Endothelial cell of umbilical vein (primary cell): ENCODE measurements around the gene PGAP6. TPM values are rescaled to one million over a fixed set of nuclear protein-coding genes. Genes with fewer than 3 reads are reported as not detected.

Source experiments
- BruUV-seq: library from RNA; stranded (reverse); fragments of 400-500 nt; replicated peaks from 2 replicates; lab custom pipeline; 2021; lab: Mats Ljungman, UMichigan
- CTCF ChIA-PET: fragments of 300-600, 350-600 bp; sonication (Branson Sonifier 250); formaldehyde crosslinking; loops from one replicate; lab custom pipeline; 2021; ENCODE audit warnings: antibody characterized with exemption, inconsistent platforms; lab: Charles Lee
- POLR2A ChIA-PET: fragments of 300-600, 350-600 bp; sonication (Branson Sonifier 250); formaldehyde crosslinking; loops from one replicate; lab custom pipeline; 2021; ENCODE audit warnings: antibody characterized with exemption, inconsistent platforms; lab: Charles Lee
- DNase-seq: peaks from one replicate; pipeline ENCODE4 v3.0.0-alpha.2; 2011; ENCODE audit warnings: low read depth, low spot score
- FAIRE-seq: peaks from 2 replicates; lab custom pipeline; 2011; peaks lifted over from hg19 to GRCh38; lab: Jason Lieb, UNC
- H2AFZ ChIP-seq: 2 replicates; pipeline ENCODE4 v1.6.0; 2012; ENCODE audit warnings: low read depth, low read length, control low read depth, inconsistent platforms
- H3K27ac ChIP-seq: 2 replicates; pipeline ENCODE4 v1.5.1; 2011; ENCODE audit warnings: low read depth, mild to moderate bottlenecking, control low read depth, low read length, moderate library complexity; ENCODE audit not compliant: insufficient read depth
- H3K27me3 ChIP-seq, 2 experiments: 2 replicates each; pipeline versions ENCODE4 v1.6.0 to v1.6.1; 2011; ENCODE audit warnings: low read length in 2 of 2, mixed read lengths in 1 of 2; ENCODE audit not compliant: control insufficient read depth in 2 of 2, insufficient read depth in 2 of 2
- H3K36me3 ChIP-seq, 2 experiments: 2 replicates in 1 of 2; 3 replicates in 1 of 2; pipeline ENCODE4 v1.5.1; 2011; ENCODE audit warnings: low read length in 2 of 2, mild to moderate bottlenecking in 1 of 2, moderate library complexity in 1 of 2; ENCODE audit not compliant: control insufficient read depth in 2 of 2, insufficient read depth in 2 of 2; ENCODE audit errors: extremely low read depth in 1 of 2
- H3K4me1 ChIP-seq: 3 replicates; pipeline ENCODE4 v1.5.1; 2011; ENCODE audit warnings: mild to moderate bottlenecking, low read length; ENCODE audit not compliant: control insufficient read depth, insufficient read depth; ENCODE audit errors: extremely low read depth
- H3K4me2 ChIP-seq: 2 replicates; pipeline ENCODE4 v1.6.1; 2011; ENCODE audit warnings: low read length, control low read depth, mixed read lengths; ENCODE audit not compliant: insufficient read depth
- H3K4me3 ChIP-seq, 3 experiments: fragments of 200-600 bp in 1 of 3; sonication (generic), shearing (Covaris generic) in 1 of 3; replicated peaks in 1 of 3; 2 replicates each; pipeline ENCODE4 v1.5.1; 2011 to 2016; ENCODE audit warnings: control low read depth in 3 of 3, low read length in 3 of 3, mild to moderate bottlenecking in 2 of 3, inconsistent platforms in 1 of 3, low read depth in 1 of 3, moderate library complexity in 1 of 3; ENCODE audit not compliant: insufficient read depth in 1 of 3
- H3K79me2 ChIP-seq: 2 replicates; pipeline ENCODE4 v1.6.0; 2012; ENCODE audit warnings: low read length, inconsistent platforms; ENCODE audit not compliant: control insufficient read depth, insufficient read depth
- H3K9ac ChIP-seq: replicated peaks from 2 replicates; pipeline ENCODE3; 2011; ENCODE audit warnings: low read length, control low read depth; ENCODE audit not compliant: insufficient read depth; ENCODE audit errors: extremely low read depth
- H3K9me1 ChIP-seq: replicated peaks from 3 replicates; pipeline ENCODE4 v1.6.0; 2011; ENCODE audit warnings: mild to moderate bottlenecking, low read length; ENCODE audit not compliant: control insufficient read depth, insufficient read depth; ENCODE audit errors: extremely low read depth
- H3K9me3 ChIP-seq: replicated peaks from 2 replicates; pipeline ENCODE4 v1.5.1; 2012; ENCODE audit warnings: low read length, inconsistent platforms; ENCODE audit not compliant: control insufficient read depth, insufficient read depth
- H4K20me1 ChIP-seq: replicated peaks from 2 replicates; pipeline ENCODE3; 2011; ENCODE audit warnings: mild to moderate bottlenecking, low read length; ENCODE audit not compliant: control insufficient read depth, insufficient read depth; ENCODE audit errors: extremely low read depth
- EZH2 ChIP-seq: IDR thresholded peaks from 2 replicates; pipeline ENCODE4 v1.6.1; 2012; ENCODE audit warnings: borderline replicate concordance, low read depth, mild to moderate bottlenecking, moderate library complexity, low read length, inconsistent platforms; ENCODE audit not compliant: severe bottlenecking
- GATA2 ChIP-seq: IDR thresholded peaks from 2 replicates; pipeline ENCODE4 v1.7.0; 2011; ENCODE audit warnings: low read depth, mild to moderate bottlenecking, moderate library complexity, mixed read lengths, low read length; ENCODE audit not compliant: insufficient read length, insufficient read depth
- JUN ChIP-seq: IDR thresholded peaks from 2 replicates; pipeline ENCODE4 v1.6.1; 2011; ENCODE audit warnings: borderline replicate concordance, low read depth; ENCODE audit not compliant: insufficient read length, insufficient read depth
- MYC ChIP-seq: IDR thresholded peaks from one replicate; pipeline ENCODE4 v1.6.1; 2011; ENCODE audit warnings: mild to moderate bottlenecking, low read depth, low read length
- POLR2AphosphoS5 ChIP-seq: IDR thresholded peaks from 2 replicates; pipeline ENCODE4 v1.6.1; 2012; ENCODE audit warnings: low read depth, mild to moderate bottlenecking, control low read depth, low read length, moderate library complexity; ENCODE audit not compliant: insufficient read depth
- dilution Hi-C: fragments of 300-500 bp; cut with MboI; formaldehyde crosslinking; loops from one replicate; pipeline ENCODE4 v1.15.0; 2019; ENCODE audit warnings: low sequenced_read_pairs; ENCODE audit not compliant: extremely low pct_ligation_motif_present
- intact Hi-C: fragments of 100-400 bp; cut with micrococcal nuclease; formaldehyde crosslinking; loops from one replicate; pipeline ENCODE4 v1.10.0; 2022
- polyA plus RNA-seq, 4 experiments: library from polyadenylated mRNA; depleted of rRNA in 3 of 4; stranded (reverse) in 3 of 4; unstranded in 1 of 4; fragments of >200 nt; gene quantifications; 2 replicates each; pipeline versions ENCODE4 v1.2.1 to v1.2.3, GENCODE V29; 2011 to 2012; ENCODE audit warnings: missing spikeins in 1 of 4
- total RNA-seq: library from RNA; stranded (reverse); gene quantifications from 2 replicates; pipeline ENCODE4 v1.2.3, GENCODE V29; 2021
- TF ChIP-seq, protein P1 (sequence below): IDR thresholded peaks from 2 replicates; pipeline ENCODE4 v1.6.1; 2011; ENCODE audit not compliant: insufficient read depth, insufficient read length

PGAP6 gene
- total and polyA plus RNA-seq, 2 donors (not counting 3 experiments of a cell fraction or from before 2014, with no cell fraction given): 89.8 to 365 TPM

DNA sequence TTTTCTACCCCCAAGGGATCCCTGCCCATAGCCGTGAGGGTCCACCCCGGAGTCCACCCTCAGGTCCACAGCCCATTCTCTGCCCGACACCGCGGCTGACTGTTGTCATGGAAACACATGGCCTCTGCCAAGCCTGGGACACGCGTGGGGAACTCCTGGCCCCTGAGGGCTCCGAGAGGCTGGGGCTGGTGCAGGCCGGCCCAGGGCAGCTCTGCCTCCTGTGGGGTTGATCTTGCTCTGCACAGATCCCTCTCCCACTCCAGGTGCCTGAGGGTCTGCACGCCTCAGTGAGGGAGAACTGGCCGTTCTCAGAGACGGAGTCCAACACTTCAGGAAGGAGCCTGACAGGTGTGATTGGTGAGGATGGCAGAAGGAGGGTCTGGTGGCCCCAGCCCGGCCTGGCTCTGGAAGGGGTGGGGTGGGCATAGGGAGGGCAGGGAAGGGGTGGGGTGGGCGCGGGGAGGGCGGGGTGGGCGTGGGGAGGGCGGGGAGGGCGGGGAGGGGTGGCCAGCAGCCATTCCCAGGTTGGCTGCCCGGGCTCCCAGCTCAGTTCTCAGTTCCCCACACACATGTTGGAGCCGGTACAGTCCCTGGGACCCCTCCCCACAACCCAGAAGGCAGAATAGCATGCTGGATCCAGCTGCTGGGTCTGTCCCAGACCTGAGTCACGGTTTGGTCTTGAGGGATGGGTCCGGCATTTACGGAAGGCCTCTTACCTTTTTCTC is 17.9 kb downstream of the PGAP6 start:
- no peaks in the 10 kb centered on the region for H3K9me1 ChIP-seq
- no peak overlapping the region for H3K27ac ChIP-seq
- H3K4me3 ChIP-seq: no peak overlapping the region
- DNase-seq (no peak), FAIRE-seq (no peak)
- no peaks in the 10 kb centered on the region for H3K9me3 ChIP-seq
- H3K4me2 ChIP-seq: no peak overlapping the region
- ChIA-PET POLR2A (no interaction called here), CTCF (interaction anchor here (2.0 to 4.8 kb wide), 3 partner anchors 14 to 259 kb away, joined by 13 to 130 read pairs (median 26); partner anchors contain the start of gene HBQ1)
- no peak overlapping the region for H3K9ac ChIP-seq
- intact Hi-C loops (no loop called here), dilution Hi-C loops (no loop called here)
- no peak overlapping the region for H2AFZ ChIP-seq
- TF ChIP-seq, protein P1, sequence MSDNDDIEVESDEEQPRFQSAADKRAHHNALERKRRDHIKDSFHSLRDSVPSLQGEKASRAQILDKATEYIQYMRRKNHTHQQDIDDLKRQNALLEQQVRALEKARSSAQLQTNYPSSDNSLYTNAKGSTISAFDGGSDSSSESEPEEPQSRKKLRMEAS: no peak
- TF ChIP-seq EZH2 (no peak), GATA2 (no peak), POLR2AphosphoS5 (no peak), JUN (no peak), MYC (no peak)
- no TSS peak for BruUV-seq
- H3K79me2 ChIP-seq: no peaks in the 10 kb centered on the region
- H3K27me3 ChIP-seq: no peaks in the 10 kb centered on the region
- no peaks in the 10 kb centered on the region for H4K20me1 ChIP-seq
- H3K36me3 ChIP-seq: peaks cover 0 to 16% of the 10 kb centered on the region in 2 experiments
- no peaks in the 10 kb centered on the region for H3K4me1 ChIP-seq
